GM11168 (cell line): Measurements from ENCODE around the gene NTRK2.

Experiments used
- in situ Hi-C: fragments of 300-500 bp; cut with MboI; formaldehyde crosslinking; loops from one replicate; pipeline ENCODE4 v1.12.0; 2022; ENCODE audit warnings: low sequenced_read_pairs; ENCODE audit not compliant: unreplicated experiment

The NTRK2 gene

DNA sequence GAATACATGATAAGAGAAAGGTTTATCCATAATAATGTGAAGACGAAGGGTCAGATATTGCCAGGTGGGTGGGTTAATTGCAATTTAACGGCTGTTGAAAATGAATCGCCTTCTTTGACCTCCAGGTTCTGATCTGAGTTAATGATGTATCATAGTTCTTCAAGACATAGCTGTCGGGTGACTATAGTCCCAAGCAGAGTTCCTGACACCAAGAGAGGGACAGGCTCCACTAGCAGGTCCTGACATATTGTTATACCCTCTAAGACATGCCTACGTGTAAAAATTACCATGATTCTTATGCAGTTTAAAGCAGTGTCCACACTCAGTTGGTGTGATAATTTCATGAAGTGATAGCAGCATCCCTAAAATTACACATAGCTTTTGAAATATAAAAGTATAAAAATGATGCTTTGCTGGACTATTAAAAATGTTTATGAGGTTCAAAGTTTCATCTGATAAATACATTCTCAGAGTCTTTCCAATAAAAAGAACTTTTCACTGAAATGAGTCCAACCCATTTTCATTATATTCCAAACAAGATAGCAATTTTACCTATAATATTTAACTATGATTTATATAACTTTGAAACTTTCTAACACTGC is 53.0 kb downstream of the NTRK2 start:
- in situ Hi-C loops = no loop called here

DNA sequence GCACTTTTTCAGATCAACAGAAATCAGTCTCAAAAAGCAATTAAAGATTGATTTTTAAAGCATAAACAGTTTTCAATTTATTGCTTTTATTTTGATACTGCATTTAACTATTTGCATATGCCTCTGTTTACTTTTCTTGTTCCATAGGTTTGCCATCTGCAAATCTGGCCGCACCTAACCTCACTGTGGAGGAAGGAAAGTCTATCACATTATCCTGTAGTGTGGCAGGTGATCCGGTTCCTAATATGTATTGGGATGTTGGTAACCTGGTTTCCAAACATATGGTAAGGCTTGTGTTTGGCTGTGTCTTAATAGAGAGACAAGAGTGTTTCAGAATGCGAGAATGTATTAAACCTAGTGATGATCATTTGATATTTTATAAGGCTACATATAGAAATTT is 53.9 kb downstream of the NTRK2 start:
- in situ Hi-C loops = no loop called here

DNA sequence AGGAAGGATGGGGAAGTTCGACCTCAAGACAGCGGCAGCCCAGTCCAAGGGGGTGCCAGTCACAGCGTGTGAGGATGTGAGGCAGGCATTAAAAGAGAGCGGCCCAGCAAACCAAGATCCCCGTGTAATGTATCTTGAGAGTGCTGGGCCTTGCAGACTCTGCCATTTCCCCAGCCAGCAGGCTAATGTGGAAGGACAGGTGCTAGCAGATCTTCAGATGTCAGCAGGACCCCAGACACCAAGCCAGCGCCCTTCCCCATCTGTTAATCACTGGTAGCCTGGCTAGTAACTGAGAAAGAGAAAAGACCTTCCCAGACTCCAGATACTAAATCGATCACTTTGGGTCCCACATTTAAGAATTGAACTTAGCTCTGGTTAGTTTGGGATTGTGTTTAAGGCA is 62.2 kb downstream of the NTRK2 start:
- in situ Hi-C loops = no loop called here

DNA sequence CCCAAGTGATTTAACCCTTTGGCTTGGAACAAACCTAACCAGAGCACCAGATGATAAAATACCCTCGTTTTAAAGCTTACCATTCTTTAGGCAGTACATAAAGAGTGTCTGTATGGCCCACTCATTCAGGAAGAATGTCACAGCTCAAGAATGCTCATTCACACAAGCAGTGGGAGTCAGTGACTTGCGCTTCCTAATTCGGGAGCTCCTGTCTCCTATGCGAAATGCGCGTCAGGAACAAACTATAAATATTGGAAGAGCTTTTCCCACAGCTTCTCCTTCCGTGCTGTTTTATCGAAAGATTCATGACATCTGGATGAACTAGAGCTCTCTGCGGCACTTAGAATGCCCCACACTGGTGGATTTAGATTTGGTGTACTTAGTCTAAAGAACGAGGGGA is 66.6 kb downstream of the NTRK2 start:
- in situ Hi-C loops = no loop called here

DNA sequence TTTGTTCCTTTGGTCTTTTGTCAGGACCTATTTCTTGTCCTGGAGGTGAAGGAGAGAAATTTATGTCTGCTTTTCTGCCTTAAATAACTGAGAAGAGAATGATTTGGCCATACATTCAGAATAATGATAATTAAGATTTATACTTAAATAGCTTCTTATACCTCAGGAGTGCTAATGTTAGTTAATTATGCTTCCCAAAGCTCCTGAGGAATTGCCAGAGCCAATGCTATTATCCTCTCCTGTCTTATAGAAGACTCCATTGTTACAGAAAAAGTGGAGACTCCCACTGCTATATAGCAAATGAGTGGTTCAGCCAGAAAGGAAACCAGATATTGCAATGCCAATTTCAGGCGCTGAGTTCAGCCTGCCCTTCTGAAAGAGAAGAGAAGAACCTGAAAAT is 67.0 kb downstream of the NTRK2 start:
- in situ Hi-C loops = no loop called here

DNA sequence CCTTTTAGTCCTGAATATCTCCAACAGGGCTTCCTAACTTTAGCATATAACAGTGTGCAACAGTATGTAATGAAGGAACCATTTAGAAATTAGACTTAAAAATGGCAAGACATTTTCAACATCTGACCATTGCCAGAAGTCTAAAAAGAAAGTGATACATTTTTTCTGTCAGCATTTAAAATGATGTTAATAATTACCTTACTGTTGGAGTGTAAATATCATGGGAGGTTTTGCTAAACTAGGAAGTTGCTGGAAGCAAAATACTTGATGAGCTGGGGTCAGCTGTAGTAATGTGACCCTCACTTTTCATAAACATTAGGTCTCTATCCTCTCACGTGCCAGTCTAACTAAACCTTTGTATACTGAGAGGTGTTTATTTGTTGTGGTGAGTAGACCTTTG is 68.8 kb downstream of the NTRK2 start:
- in situ Hi-C loops = no loop called here

DNA sequence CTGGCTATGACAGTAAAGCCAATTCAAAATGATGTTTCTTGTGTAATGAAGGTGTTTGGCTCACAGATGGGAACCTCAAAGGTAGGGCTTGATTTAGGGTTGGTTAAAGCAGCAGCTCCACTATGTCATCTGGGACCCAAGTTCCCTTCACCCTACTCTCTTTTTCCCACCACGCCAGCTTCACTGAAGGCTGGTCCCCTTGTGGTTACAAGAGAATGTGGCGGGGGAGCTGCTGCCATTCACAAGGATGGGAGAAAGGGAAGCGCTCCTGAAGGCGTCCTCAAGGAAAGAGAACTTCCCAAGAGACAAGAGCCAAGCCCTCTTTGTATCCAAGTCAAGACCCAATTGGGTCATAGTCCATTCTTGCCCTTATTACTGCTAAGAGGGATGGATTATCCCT is 72.7 kb downstream of the NTRK2 start:
- in situ Hi-C loops = no loop called here

DNA sequence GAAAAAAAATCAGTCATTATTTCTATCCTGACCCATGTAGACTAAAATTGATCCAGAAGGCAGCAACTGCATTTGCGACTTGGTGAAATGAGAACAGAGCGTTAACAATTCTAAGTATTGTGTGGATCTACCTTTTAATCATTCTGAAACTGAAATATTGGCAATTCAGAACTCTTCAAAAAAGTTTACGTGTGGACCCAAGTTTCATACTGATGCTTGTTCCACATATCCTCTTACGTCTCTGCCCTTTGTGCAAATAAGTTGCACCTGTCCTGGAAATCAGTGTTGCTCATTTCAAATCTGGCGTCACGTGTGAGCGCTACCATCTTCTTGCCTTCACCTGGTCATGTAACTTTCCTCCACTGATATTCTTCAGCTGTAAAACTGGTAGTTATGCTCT is 74.7 kb downstream of the NTRK2 start:
- in situ Hi-C loops = no loop called here

DNA sequence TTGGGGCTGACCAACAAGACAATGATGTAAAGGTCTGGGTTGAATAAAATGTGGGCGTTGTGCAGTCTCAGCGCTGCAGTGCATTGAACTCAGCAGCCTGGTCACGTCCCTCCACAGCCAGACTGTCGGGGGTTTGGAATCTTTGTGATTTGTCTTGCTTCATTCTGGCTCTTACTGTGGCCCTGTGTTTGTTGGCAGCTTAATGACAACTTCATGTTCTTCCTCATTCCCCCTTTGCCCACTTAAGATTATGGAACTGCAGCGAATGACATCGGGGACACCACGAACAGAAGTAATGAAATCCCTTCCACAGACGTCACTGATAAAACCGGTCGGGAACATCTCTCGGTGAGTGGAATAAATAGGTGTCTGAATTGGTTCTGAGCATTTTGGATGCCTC is 75.2 kb downstream of the NTRK2 start:
- in situ Hi-C loops = no loop called here

DNA sequence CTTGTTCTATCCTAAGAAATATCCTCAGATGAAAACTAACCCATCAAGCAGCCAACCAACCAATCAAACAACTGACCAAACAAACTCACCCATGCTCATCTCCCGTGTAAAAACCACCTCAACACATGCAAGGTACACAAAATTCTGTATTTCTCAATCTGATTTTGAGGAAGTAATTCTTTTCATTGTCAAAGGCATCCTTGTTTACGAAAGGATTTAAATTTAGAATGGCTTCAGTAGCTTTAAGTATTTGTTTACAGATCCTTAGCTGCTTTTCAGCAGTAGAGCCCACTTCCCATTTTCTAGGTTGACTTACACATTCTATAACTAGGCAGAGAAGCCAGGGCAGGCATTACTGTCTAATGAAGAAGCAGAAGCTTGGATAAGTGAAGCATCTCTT is 78.6 kb downstream of the NTRK2 start:
- in situ Hi-C loops = no loop called here

DNA sequence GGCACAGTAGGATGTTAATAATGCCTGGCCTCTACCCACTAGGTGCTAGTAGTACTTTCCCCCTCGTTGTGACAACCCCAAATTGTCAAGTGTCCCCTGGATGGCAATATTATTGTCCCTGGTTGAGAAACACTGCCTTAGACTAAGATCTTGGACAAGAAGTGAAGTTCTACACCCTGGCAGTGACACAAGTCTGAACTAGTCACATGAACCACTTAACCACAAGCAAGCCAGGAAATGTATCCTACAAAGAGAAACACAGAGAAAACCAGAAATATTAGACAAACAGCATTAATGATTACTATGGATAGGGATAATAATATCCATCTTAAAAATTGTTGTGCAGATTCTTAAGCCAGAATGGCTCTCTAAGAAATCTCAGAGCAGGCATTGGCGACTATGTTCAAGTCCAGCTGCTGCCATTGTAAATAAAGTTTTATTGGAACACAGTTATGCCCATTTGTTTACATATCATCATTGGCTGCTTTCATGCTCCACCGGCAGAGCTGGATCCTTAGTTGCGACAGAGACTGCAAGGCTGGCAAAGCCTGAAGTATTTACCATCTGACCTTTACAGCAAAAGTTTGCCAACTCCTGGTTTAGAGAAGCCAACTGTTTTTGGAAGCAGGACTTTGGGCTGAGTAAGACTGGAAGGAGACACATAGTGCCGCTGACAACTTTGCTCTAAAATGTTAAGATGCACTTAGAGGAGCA is 80.8 kb downstream of the NTRK2 start:
- in situ Hi-C loops = no loop called here

DNA sequence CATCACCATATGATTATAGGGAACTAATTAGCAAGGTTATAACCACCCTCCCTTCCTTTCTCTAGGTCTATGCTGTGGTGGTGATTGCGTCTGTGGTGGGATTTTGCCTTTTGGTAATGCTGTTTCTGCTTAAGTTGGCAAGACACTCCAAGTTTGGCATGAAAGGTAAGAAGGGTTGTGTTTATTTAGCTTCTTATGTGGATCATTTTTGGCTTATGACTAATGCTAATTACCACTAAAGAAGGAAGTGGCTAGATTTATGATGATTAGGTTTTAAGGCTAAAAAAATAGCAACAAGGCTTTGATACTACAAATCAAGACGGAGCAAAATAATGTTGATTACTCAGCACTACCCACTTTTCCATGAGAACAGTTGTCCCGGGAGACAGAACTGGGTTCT is 82.4 kb downstream of the NTRK2 start:
- in situ Hi-C loops = no loop called here

DNA sequence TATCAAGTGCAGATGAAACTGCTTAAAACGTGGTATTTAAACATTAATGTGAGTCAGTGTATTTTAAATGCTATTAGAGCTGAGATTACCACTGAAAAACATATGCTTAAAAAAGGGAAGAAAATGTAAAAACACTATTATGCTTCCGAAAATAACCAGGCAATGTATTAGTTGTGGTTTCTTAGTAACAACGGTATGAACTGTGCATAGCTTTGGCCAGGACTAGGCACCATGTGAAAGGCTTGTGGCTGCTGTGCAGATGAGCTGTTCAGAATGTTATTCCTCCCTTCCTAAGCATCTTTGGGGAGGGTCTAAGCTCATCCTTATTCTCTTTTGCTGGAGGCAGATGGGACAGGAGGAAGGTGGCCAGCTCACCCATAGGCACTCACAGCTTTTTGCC is 84.9 kb downstream of the NTRK2 start:
- in situ Hi-C loops = no loop called here

DNA sequence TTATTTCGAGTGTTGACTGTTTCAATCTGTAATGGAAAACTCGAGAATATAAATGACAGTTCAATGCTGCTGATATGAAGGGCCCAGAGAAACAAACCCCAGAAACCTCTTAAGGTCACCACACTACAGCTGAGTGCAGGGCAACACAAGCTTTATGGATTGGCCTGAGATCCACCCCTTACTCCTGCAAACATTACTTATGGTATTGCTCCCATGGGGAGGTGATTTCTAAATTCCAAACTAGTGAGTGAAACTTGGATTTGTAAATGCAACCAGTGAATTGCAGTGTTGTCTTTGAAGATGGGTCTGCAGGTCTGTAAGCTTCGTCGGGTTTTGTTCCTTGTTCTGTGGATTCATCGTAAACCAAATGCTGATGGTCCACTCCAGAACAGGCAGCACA is 85.4 kb downstream of the NTRK2 start:
- in situ Hi-C loops = no loop called here

DNA sequence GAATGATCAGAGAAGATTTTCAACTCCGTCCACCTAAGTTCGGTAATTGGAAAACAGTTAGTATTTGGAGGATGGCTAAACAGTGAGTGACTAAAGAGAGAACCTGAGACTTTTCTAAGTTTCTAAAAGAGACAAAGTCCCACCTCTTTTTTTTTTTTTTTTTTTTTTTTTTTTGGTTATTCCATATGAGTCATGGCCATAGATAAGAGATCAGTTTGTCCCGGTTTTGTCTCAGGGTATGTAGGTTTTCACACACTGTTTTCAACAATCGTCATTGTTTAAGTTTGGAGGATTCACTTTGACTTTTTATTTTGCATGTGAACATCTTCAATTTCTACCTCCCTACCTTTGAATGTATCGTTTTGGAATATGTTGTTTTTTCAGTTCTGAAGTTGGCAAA is 85.9 kb downstream of the NTRK2 start:
- in situ Hi-C loops = no loop called here

DNA sequence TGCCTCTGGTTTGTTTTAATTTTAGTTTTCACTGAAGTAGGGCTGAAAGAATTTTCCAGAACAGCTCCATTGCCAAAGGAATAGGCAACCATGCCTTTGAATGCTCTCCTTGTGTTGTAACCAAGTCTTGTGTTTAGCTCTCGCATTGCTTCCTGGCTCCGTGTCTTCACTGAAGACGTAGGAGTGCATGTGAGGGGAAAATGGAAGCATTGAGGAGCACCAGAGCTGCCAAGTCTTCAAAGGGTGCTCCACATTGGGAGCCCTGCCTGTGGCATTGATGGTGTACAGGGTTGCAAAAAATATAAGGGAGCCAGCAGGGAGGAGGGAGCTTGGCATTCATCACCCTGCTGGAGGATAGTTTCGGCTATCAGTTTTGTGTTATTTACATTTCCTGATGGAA is 86.6 kb downstream of the NTRK2 start:
- in situ Hi-C loops = no loop called here

DNA sequence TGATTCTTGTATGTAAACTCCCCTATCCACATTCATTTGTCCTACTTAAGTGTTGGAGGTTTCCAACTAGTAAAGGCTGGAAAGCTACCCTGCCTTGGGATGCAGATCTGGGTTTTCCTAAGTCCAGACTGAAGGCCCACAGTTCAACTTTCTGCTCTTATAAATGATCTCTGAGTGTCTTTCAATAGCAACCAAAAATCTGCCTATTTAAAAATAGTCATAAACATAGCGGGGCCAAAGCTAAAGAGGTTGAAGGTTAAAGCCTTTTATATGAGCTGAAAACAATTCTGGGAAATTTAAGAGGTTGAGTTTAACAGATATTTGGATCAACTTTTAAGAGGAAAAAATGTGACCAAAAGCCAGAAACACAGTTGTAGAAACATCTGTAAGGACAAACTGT is 87.2 kb downstream of the NTRK2 start:
- in situ Hi-C loops = no loop called here

DNA sequence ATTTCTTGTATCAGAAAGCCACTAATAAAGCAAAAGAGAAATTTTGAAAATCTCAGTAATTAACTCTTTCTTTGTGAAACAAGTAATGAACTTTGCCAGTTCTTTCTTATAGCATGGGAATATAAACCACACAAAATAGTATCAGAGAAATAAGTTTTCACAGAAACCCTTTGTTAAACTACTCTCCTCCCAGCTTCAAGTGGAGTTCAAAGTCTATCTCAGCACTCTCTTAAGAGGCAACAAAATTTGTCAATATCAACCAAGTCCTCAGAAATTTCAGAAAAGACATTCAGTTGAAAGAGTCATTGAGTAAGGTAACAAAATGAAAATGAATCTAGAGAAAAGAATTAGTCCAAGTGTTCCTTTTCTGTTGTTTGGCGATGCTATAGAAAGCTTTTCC is 89.3 kb downstream of the NTRK2 start:
- in situ Hi-C loops = no loop called here

DNA sequence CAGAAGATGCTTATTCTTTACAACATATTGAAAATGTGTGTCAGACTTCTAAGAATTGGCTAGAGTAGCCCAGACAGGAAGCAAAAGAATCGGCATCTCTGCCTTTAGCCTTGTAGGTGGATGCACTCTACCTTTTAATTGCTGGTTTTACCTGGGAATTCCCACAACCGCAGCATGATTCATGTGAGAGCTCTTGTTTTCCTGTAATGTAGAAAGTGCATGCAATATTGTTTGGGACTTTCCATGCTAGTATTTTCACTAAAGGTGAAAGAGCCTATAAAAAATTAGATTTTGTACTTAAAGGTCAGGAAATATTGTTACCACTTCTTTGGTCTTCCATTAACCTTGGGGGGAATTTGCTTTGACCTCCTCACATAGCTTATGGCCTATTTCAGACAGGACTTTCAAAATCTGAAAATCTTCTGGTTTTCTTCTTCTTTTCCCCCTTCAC is 89.8 kb downstream of the NTRK2 start:
- in situ Hi-C loops = no loop called here

DNA sequence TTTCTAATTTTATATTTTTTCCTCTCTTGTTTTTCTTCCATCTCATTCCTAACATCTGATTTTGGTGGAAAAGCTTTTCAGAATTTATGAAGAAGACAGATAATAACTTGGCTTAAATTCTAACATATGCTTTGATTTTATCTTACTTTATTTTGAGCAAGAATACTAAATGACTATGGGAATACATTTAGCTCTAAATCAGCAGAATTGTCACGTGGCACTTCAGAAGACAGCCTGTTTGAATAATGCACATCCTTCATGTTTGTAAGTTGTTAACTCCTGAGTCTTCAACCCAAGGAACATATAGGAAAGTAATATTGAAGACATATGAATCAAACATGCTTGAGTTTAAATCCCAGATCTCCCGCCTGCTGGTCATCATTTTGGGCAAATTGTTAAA is 90.3 kb downstream of the NTRK2 start:
- in situ Hi-C loops = no loop called here

DNA sequence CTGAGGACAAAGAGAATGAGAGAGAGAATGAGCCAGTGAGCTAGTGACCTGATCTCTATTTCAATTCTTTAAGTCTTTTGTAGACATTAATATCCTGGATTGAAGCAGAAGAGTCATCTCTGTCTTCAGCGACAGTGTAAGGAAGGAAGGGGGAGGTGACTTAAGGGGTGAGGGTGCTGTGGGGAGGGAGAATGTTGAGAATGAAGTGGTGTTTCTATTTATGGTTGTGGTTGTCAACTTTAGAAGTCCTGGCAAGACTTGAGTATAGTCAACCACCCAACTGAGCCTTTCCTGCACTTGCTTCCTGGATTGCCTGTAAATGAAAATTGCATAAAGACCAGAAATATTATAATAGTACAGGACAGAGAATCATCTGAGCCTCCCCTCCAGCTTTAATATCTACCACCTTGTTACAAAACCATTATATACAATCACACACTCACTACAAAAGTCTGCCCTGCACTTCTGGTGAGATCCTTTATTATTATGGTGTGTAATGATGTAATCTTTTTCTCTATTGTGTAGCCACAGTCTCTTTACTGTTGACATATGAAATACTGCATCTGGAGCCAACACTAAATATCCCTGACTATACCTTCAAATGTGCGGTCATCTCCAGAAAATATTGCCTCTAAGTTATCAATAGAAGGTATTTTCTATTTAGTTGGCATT is 91.7 kb downstream of the NTRK2 start:
- in situ Hi-C loops = no loop called here

DNA sequence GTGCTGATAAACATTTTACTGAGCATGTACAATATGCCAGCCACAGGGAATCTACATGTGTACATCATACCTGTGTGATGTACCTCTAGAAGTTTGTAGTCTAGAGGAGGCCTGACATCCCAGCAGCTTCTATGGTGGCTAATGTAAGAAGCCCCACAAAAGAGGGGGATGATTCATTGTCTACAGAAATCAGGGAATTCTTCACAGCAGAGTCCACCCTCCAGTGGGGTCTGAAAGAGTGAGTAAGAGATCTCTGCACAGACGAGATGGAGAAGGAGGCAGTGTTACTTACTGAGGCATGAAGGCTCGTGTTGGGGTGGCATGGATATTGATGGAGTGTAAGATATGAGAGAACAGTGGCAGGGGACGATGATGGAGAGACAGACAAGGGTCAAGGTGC is 103.0 kb downstream of the NTRK2 start:
- in situ Hi-C loops = no loop called here
